ENCODE data around the gene DNAJB11. TPM values are rescaled to one million over a fixed set of nuclear protein-coding genes. Genes with fewer than 3 reads are reported as not detected.

DNAJB11 gene
- total RNA-seq, 1 experiment from 2014 or later = 54.3 TPM

DNA sequence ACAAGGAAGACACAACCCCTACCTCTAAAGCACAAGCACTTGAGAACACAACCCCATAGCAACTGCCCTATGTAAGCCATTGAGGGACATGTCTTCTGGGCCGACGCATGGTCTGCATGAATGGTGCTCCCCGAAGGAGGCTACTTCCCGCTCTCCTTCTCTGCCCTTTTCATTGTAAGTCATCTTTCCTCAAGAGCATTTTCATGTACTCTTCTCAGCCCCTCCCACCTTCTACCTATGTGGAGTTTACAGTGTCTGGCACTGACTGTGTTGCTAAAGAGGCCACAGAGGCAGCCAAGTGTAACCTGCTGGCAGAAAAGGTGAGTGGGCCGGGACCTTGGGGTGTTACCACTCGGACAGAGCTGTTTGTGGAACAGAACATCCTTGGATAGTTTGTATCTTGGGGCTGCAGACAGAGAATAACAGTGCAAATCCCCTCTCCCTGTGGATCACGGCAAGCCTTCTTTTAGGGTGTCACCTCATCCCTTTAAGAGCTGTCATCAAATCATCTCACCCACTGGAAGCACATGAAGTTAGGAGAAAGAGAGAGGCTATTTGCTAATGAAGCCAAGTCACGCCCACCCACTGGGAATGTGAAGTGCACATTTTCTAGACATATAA, 47.9 kb downstream of the DNAJB11 start:
- Histone ChIP-seq H3K79me2 (ENCODE audit: insufficient read depth, low read length) (no peaks in the 10 kb centered on the region), H2AFZ (ENCODE audit: low read depth, low read length, poor library complexity, severe bottlenecking) (no peak overlapping the region), H3K9me2 (ENCODE audit: insufficient read depth) (no peaks in the 10 kb centered on the region), H3K9ac (ENCODE audit: low read length) (no peak overlapping the region), H3K27ac (ENCODE audit: low read depth, low read length) (no peak overlapping the region), H3K9me3 (ENCODE audit: control insufficient read depth in 1 of 2, insufficient read depth in 1 of 2, low read depth in 1 of 2, low read length in 2 of 2) (no peaks in the 10 kb centered on the region), H3K4me1 (ENCODE audit: control insufficient read depth in 1 of 2, insufficient read depth in 2 of 2, low read length in 2 of 2) (peaks cover 2 to 21% of the 10 kb centered on the region in 2 experiments; a peak in 2 of 4 replicates), H3K27me3 (ENCODE audit: insufficient read depth, low read length) (no peaks in the 10 kb centered on the region), H4K20me1 (ENCODE audit: insufficient read depth) (no peaks in the 10 kb centered on the region), H3K36me3 (ENCODE audit: control insufficient read depth in 1 of 2, insufficient read depth in 2 of 2, low read length in 2 of 2) (no peaks in the 10 kb centered on the region), H3K4me3 (replicated peaks in 1 of 2; ENCODE audit: low read depth in 1 of 2, low read length in 2 of 2) (no peak overlapping the region), H3K4me2 (ENCODE audit: low read length) (no peak overlapping the region)
- CTCF ChIA-PET = interaction anchor here (1.5 to 2.6 kb wide), 3 partner anchors 76 to 359 kb away, joined by 4 to 13 read pairs (median 8); no protein-coding TSS in a partner anchor
- ATAC-seq = no peak
- intact Hi-C loops (cut with micrococcal nuclease) = loop anchor here (5.0 kb wide), 1 partner anchor 361 kb away; no protein-coding TSS in a partner anchor
- POLR2A ChIA-PET = interaction anchor here (1.7 kb wide), 1 partner anchor 48 kb away, joined by 4 read pairs; the partner anchor contains the start of gene DNAJB11
- no peak for TF ChIP-seq EGR1 (IDR thresholded peaks at IDR 0.05; ENCODE audit: low read depth)
- no peak for TF ChIP-seq CBX3 (IDR thresholded peaks at IDR 0.05; ENCODE audit: low read depth)
- TF ChIP-seq ELF1 (IDR thresholded peaks at IDR 0.05; ENCODE audit: borderline replicate concordance, low read depth) = no peak
- TF ChIP-seq, protein P1, sequence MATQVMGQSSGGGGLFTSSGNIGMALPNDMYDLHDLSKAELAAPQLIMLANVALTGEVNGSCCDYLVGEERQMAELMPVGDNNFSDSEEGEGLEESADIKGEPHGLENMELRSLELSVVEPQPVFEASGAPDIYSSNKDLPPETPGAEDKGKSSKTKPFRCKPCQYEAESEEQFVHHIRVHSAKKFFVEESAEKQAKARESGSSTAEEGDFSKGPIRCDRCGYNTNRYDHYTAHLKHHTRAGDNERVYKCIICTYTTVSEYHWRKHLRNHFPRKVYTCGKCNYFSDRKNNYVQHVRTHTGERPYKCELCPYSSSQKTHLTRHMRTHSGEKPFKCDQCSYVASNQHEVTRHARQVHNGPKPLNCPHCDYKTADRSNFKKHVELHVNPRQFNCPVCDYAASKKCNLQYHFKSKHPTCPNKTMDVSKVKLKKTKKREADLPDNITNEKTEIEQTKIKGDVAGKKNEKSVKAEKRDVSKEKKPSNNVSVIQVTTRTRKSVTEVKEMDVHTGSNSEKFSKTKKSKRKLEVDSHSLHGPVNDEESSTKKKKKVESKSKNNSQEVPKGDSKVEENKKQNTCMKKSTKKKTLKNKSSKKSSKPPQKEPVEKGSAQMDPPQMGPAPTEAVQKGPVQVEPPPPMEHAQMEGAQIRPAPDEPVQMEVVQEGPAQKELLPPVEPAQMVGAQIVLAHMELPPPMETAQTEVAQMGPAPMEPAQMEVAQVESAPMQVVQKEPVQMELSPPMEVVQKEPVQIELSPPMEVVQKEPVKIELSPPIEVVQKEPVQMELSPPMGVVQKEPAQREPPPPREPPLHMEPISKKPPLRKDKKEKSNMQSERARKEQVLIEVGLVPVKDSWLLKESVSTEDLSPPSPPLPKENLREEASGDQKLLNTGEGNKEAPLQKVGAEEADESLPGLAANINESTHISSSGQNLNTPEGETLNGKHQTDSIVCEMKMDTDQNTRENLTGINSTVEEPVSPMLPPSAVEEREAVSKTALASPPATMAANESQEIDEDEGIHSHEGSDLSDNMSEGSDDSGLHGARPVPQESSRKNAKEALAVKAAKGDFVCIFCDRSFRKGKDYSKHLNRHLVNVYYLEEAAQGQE (IDR thresholded peaks at IDR 0.05; ENCODE audit: low read depth) = no peak
- no peak for TF ChIP-seq JUND (IDR thresholded peaks at IDR 0.05)
- TF ChIP-seq, protein P2, sequence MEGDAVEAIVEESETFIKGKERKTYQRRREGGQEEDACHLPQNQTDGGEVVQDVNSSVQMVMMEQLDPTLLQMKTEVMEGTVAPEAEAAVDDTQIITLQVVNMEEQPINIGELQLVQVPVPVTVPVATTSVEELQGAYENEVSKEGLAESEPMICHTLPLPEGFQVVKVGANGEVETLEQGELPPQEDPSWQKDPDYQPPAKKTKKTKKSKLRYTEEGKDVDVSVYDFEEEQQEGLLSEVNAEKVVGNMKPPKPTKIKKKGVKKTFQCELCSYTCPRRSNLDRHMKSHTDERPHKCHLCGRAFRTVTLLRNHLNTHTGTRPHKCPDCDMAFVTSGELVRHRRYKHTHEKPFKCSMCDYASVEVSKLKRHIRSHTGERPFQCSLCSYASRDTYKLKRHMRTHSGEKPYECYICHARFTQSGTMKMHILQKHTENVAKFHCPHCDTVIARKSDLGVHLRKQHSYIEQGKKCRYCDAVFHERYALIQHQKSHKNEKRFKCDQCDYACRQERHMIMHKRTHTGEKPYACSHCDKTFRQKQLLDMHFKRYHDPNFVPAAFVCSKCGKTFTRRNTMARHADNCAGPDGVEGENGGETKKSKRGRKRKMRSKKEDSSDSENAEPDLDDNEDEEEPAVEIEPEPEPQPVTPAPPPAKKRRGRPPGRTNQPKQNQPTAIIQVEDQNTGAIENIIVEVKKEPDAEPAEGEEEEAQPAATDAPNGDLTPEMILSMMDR (IDR thresholded peaks at IDR 0.05 in 2 of 3, conservative IDR thresholded peaks at IDR 0.05 in 1 of 3; ENCODE audit: borderline replicate concordance in 1 of 3, insufficient read depth in 1 of 3, low read depth in 2 of 3, low read length in 2 of 3) = no peak
- no peak for TF ChIP-seq ATF3 (IDR thresholded peaks at IDR 0.05)
- TF ChIP-seq SRF (IDR thresholded peaks at IDR 0.05; ENCODE audit: low read depth) = no peak
- no peak for TF ChIP-seq EZH2phosphoT487 (IDR thresholded peaks at IDR 0.05; ENCODE audit: borderline replicate concordance)
- no peak for TF ChIP-seq TCF7L2 (IDR thresholded peaks at IDR 0.05; ENCODE audit: borderline replicate concordance, extremely low read depth, insufficient read depth, insufficient read length)
- TF ChIP-seq SP1 (IDR thresholded peaks at IDR 0.05; ENCODE audit: low read depth) = no peak
- TF ChIP-seq SIN3A (IDR thresholded peaks at IDR 0.05; ENCODE audit: low read depth) = no peak
- no peak for TF ChIP-seq FOSL1 (IDR thresholded peaks at IDR 0.05; ENCODE audit: low read depth)
- DNase-seq (ENCODE audit: low read depth, low spot score) = no peak
- no TSS peak for BruUV-seq (replicated peaks)
- RAD21 ChIA-PET (ENCODE audit: low non-redundant PET in 1 of 2, low total read pairs in 2 of 2, uncharacterized antibody in 2 of 2, unreplicated experiment in 2 of 2) = no interaction called here

Measured in HCT116 (cell line).